HUES6 (cell line): ENCODE results near the gene CAVIN2.
"Not testable (repeated sequence)": the region's sequence is repeated elsewhere in the genome, so short reads cannot be mapped to it uniquely, and the experiment has no call there.

Experiments used
- H3K27ac ChIP-seq: 2 replicates; pipeline ENCODE4 v1.7.0; 2013; ENCODE audit warnings: low read depth, mild to moderate bottlenecking, low read length, inconsistent platforms
- H3K27me3 ChIP-seq: 2 replicates; pipeline ENCODE4 v1.6.1; 2013; ENCODE audit warnings: low read length; ENCODE audit not compliant: control insufficient read depth, insufficient read depth
- H3K36me3 ChIP-seq: 2 replicates; pipeline ENCODE4 v1.6.1; 2013; ENCODE audit warnings: low read length; ENCODE audit not compliant: control insufficient read depth, insufficient read depth
- H3K4me1 ChIP-seq: 2 replicates; pipeline ENCODE4 v1.6.1; 2013; ENCODE audit warnings: low read length; ENCODE audit not compliant: control insufficient read depth, insufficient read depth
- H3K4me3 ChIP-seq: 2 replicates; pipeline ENCODE4 v1.5.1; 2013; ENCODE audit warnings: low read depth, low read length
- H3K9ac ChIP-seq: one replicate; pipeline ENCODE4 v1.6.1; 2013; ENCODE audit warnings: mild to moderate bottlenecking, low read length
- H3K9me3 ChIP-seq: 2 replicates; pipeline ENCODE4 v1.6.1; 2013; ENCODE audit warnings: low read depth, low read length; ENCODE audit not compliant: control insufficient read depth, insufficient read depth

The CAVIN2 gene

GRCh38 chr2:191797500-191797899 is 49.4 kb downstream of the CAVIN2 start:
- no peak overlapping the region for H3K27ac ChIP-seq
- no peaks in the 10 kb centered on the region for H3K27me3 ChIP-seq
- H3K4me3 ChIP-seq, result no peak overlapping the region
- H3K9ac ChIP-seq, result no peak overlapping the region
- no peaks in the 10 kb centered on the region for H3K4me1 ChIP-seq
- no peaks in the 10 kb centered on the region for H3K36me3 ChIP-seq
- no peaks in the 10 kb centered on the region for H3K9me3 ChIP-seq

GRCh38 chr2:191795715-191796114 is 51.2 kb downstream of the CAVIN2 start:
- Histone ChIP-seq H3K4me3 (no peak overlapping the region), H3K36me3 (no peaks in the 10 kb centered on the region), H3K9ac (no peak overlapping the region), H3K9me3 (no peaks in the 10 kb centered on the region), H3K27ac (no peak overlapping the region), H3K4me1 (no peaks in the 10 kb centered on the region), H3K27me3 (no peaks in the 10 kb centered on the region)

- no peaks in the 10 kb centered on the region for H3K36me3 ChIP-seq
- H3K4me3 ChIP-seq, result no peak overlapping the region
Measured at GRCh38 chr2:191791953-191792560, 54.8 kb downstream of the CAVIN2 start.

DNA sequence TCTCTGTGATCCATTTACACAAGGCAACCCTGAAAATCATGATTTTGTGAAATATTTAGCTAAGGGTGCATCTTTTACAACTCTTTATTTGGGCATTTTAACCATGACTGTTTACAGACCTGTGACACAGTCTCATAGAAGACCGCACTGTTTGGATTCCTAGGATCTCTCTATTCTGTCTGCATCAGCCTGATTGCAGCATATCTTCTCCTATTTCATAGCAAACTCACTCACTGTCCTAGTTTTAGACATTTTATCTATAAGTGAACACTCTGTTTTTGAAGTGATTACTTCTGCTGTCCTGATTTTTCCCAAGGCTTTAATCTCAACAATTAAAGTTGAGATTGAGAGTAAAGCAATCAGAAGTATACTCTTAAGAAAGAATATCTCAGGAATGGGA is 56.2 kb downstream of the CAVIN2 start:
- no peaks in the 10 kb centered on the region for H3K4me1 ChIP-seq
- no peaks in the 10 kb centered on the region for H3K36me3 ChIP-seq
- no peak overlapping the region for H3K27ac ChIP-seq
- H3K9ac ChIP-seq, result no peak overlapping the region
- no peaks in the 10 kb centered on the region for H3K9me3 ChIP-seq
- H3K27me3 ChIP-seq, result no peaks in the 10 kb centered on the region
- H3K4me3 ChIP-seq, result no peak overlapping the region

More at GRCh38 chr2:191791953-191792560, 54.8 kb downstream of the CAVIN2 start:
- H3K27me3 ChIP-seq, result no peaks in the 10 kb centered on the region
- H3K9me3 ChIP-seq, result no peaks in the 10 kb centered on the region
- no peak overlapping the region for H3K9ac ChIP-seq
- no peak overlapping the region for H3K27ac ChIP-seq
- no peaks in the 10 kb centered on the region for H3K4me1 ChIP-seq

GRCh38 chr2:191789796-191790195 is 57.1 kb downstream of the CAVIN2 start:
- H3K4me3 ChIP-seq, result no peak overlapping the region
- no peak overlapping the region for H3K9ac ChIP-seq
- H3K27ac ChIP-seq, result no peak overlapping the region
- no peaks in the 10 kb centered on the region for H3K4me1 ChIP-seq
- H3K9me3 ChIP-seq, result no peaks in the 10 kb centered on the region
- no peaks in the 10 kb centered on the region for H3K36me3 ChIP-seq
- H3K27me3 ChIP-seq, result no peaks in the 10 kb centered on the region

- H3K4me1 ChIP-seq, result no peaks in the 10 kb centered on the region
- H3K9ac ChIP-seq, result no peak overlapping the region
- no peaks in the 10 kb centered on the region for H3K36me3 ChIP-seq
- H3K4me3 ChIP-seq, result no peak overlapping the region
- H3K9me3 ChIP-seq, result no peaks in the 10 kb centered on the region
- H3K27me3 ChIP-seq, result no peaks in the 10 kb centered on the region
- no peak overlapping the region for H3K27ac ChIP-seq
Measured at GRCh38 chr2:191786694-191787093, 60.2 kb downstream of the CAVIN2 start.

DNA sequence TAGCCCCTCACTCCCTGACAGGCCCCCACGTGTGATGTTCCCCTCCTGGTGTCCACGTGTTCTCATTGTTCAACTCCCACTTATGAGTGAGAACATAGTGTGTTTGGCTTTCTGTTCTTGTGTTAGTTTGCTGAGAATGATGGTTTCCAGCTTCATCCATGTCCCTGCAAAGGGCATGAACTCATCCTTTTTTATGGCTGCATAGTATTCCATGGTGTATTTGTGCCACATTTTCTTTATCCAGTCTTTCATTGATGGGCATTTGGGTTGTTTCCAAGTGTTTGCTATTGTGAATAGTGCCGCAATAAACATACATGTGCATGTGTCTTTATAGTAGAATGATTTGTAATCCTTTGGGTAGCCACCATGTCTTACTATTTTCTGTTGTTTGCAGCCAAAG is 61.2 kb downstream of the CAVIN2 start:
- H3K9me3 ChIP-seq, H3K9ac ChIP-seq, H3K4me1 ChIP-seq, H3K27ac ChIP-seq, H3K36me3 ChIP-seq, H3K27me3 ChIP-seq, H3K4me3 ChIP-seq: not testable (repeated sequence)
